HG03045 (cell line): Measurements from ENCODE around the gene PCDHA8.
"Not testable (repeated sequence)": the region's sequence is repeated elsewhere in the genome, so short reads cannot be mapped to it uniquely, and the experiment has no call there.

Source experiments
- ATAC-seq: cut with Tn5 transposase; IDR thresholded peaks from one replicate; pipeline ENCODE4 v1.9.1; 2021; ENCODE audit warnings: mild to moderate bottlenecking, moderate library complexity; ENCODE audit not compliant: unreplicated experiment

The PCDHA8 gene

DNA sequence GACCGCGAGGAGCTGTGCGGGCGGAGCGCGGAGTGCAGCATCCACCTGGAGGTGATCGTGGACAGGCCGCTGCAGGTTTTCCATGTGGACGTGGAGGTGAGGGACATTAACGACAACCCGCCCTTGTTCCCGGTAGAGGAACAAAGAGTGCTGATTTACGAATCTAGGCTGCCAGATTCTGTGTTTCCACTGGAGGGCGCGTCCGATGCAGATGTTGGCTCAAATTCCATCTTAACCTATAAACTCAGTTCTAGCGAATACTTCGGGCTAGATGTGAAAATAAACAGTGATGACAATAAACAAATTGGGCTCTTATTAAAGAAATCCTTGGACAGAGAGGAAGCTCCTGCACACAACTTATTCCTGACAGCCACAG is 12.6 kb upstream of the PCDHA8 start:
- ATAC-seq, result no peak

DNA sequence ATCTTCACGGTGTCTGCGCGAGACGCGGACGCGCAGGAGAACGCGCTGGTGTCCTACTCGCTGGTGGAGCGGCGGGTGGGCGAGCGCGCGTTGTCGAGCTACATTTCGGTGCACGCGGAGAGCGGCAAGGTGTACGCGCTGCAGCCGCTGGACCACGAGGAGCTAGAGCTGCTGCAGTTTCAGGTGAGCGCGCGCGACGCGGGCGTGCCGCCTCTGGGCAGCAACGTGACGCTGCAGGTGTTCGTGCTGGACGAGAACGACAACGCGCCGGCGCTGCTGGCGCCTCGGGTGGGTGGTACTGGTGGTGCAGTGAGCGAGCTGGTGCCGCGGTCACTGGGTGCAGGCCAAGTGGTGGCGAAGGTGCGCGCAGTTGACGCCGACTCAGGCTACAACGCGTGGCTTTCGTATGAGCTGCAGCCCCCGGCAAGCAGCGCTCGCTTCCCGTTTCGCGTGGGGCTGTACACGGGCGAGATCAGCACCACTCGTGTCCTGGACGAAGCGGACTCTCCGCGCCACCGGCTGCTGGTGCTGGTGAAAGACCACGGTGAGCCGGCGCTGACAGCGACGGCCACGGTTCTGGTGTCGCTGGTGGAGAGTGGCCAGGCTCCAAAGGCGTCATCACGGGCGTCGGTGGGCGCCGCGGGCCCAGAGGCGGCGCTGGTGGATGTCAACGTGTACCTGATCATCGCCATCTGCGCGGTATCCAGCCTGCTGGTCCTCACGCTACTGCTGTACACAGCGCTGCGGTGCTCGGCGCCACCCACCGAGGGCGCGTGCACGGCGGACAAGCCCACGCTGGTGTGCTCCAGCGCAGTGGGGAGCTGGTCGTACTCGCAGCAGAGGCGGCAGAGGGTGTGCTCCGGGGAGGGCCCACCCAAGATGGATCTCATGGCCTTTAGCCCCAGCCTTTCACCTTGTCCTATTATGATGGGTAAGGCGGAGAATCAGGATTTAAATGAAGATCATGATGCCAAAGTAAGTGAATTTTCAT is 11.2 kb upstream of the PCDHA8 start:
- ATAC-seq, result not testable (repeated sequence)

DNA sequence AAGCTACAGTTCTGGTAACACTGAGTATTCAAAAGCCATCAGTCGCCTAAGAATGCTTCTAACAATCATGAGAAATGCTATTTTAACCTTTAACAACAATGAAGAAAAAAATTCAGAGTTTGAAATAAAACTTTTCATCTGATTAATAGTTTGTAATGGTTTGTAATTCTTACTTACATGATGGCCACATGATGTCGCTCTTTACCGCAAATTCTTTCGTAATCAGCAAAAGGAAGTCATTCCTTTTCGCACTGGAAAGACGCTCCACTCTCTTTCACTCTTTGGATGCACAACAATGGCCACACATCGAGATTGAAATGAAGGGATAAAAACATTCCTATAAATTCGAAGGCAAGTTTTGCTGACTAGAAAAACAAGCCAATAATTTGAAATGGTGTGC is 7.0 kb upstream of the PCDHA8 start, which contains the start of gene PCDHA7:
TSS of gene PCDHA7 (plus strand) at position 277 of the 400 bp plus-strand sequence. CDS start at position 392, 115 bp downstream.
- ATAC-seq, result no peak

DNA sequence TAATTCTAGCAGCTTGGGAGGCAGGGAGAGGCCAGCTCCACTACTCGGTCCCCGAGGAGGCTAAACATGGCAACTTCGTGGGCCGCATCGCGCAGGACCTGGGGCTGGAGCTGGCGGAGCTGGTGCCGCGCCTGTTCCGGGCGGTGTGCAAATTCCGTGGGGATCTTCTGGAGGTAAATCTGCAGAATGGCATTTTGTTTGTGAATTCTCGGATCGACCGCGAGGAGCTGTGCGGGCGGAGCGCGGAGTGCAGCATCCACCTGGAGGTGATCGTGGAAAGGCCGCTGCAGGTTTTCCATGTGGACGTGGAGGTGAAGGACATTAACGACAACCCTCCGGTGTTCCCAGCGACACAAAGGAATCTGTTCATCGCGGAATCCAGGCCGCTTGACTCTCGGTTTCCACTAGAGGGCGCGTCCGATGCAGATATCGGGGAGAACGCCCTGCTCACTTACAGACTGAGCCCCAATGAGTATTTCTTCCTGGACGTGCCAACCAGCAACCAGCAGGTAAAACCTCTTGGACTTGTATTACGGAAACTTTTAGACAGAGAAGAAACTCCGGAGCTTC is 6.5 kb upstream of the PCDHA8 start:
- ATAC-seq, result not testable (repeated sequence)

DNA sequence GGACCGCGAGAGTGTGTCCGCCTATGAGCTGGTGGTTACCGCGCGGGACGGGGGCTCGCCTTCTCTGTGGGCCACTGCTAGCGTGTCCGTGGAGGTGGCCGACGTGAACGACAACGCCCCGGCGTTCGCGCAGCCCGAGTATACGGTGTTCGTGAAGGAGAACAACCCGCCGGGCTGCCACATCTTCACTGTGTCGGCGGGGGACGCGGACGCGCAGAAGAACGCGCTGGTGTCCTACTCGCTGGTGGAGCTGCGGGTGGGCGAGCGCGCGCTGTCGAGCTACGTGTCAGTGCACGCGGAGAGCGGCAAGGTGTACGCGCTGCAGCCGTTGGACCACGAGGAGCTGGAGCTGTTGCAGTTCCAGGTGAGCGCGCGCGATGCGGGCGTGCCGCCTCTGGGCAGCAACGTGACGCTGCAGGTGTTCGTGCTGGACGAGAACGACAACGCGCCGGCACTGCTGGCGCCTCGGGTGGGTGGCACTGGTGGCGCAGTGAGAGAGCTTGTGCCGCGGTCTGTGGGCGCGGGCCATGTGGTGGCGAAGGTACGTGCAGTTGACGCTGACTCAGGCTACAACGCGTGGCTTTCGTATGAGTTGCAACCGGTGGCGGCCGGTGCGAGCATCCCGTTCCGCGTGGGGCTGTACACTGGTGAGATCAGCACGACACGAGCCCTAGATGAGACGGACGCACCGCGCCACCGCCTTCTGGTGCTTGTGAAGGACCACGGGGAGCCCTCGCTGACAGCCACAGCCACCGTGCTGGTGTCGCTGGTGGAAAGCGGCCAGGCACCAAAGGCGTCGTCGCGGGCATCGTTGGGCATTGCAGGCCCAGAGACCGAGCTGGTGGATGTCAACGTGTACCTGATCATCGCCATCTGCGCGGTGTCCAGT is 5.1 kb upstream of the PCDHA8 start:
- no peak for ATAC-seq

GRCh38 chr5:140842798-140843733 is 2.1 kb downstream of the PCDHA8 start:
- ATAC-seq, result no peak

DNA sequence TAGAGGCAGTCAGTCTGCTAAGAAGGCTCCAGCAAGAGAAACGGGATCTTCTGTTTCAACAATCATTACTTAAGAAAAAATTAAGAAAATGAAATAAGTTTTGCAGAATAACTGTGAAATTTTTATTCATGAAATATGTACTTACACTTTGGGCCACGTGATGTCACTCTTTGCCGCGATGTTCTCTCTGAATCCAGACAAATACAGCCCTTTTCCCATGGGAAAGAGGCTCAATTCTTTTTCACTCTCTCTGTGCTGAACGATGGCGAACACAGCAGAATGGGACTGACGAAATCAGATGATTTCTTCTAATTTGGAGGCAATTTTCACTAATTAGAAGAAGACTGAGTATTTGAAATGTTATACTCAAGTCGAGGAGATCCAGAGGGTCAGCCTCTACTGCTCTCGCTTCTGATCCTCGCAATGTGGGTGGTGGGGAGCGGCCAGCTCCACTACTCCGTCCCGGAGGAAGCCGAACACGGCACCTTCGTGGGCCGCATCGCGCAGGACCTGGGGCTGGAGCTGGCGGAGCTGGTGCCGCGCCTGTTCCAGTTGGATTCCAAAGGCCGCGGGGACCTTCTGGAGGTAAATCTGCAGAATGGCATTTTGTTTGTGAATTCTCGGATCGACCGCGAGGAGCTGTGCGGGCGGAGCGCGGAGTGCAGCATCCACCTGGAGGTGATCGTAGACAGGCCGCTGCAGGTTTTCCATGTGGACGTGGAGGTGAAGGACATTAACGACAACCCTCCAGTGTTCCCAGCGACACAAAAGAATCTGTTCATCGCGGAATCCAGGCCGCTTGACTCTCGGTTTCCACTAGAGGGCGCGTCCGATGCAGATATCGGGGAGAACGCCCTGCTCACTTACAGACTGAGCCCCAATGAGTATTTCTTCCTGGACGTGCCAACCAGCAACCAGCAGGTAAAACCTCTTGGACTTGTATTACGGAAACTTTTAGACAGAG is 7.4 kb downstream of the PCDHA8 start, which contains the start of gene PCDHA9:
TSS of gene PCDHA9 (plus strand) at position 244 of the 964 bp plus-strand sequence. CDS start at position 358, 114 bp downstream.
- not testable (repeated sequence) for ATAC-seq

DNA sequence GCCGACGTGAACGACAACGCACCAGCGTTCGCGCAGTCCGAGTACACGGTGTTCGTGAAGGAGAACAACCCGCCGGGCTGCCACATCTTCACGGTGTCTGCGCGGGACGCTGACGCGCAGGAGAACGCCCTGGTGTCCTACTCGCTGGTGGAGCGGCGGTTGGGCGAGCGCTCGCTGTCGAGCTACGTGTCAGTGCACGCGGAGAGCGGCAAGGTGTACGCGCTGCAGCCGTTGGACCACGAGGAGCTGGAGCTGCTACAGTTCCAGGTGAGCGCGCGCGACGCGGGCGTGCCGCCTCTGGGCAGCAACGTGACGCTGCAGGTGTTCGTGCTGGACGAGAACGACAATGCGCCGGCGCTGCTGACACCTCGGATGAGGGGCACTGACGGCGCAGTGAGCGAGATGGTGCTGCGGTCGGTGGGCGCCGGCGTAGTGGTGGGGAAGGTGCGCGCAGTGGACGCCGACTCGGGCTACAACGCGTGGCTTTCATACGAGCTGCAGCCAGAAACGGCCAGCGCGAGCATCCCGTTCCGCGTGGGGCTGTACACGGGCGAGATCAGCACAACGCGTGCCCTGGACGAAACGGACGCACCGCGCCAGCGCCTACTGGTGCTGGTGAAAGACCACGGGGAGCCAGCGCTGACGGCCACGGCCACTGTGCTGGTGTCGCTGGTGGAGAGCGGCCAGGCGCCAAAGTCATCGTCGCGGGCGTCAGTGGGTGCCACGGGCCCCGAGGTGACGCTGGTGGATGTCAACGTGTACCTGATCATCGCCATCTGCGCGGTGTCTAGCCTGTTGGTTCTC is 9.0 kb downstream of the PCDHA8 start:
- not testable (repeated sequence) for ATAC-seq

DNA sequence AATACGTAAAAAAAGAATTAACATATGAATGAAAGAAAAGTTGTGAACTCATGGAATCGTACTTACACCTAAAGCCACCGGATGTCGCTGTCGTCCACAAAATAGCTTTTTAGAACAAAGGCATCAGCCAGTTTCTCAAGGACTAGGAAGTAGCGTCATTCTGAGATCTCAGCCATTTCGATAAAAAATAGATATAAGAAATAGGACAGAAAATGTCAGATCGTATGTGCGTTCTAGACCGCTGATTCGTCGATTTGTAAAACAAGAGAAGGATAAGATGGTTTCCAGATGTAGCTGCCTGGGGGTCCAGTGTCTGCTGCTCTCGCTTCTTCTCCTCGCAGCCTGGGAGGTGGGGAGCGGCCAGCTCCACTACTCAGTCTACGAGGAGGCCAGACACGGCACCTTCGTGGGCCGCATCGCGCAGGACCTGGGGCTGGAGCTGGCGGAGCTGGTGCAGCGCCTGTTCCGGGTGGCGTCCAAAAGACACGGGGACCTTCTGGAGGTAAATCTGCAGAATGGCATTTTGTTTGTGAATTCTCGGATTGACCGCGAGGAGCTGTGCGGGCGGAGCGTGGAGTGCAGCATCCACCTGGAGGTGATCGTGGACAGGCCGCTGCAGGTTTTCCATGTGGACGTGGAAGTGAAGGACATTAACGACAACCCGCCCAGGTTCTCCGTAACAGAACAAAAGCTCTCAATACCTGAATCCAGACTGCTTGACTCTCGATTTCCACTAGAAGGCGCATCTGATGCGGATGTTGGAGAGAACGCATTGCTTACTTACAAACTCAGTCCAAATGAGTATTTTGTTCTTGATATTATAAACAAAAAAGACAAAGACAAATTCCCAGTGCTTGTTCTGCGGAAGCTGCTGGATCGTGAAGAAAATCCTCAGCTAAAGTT is 15.0 kb downstream of the PCDHA8 start, which contains the start of gene PCDHA10:
TSS of gene PCDHA10 (plus strand) at position 126 of the 903 bp plus-strand sequence. CDS start at position 278, 152 bp downstream.
- ATAC-seq, result no peak

- no peak for ATAC-seq
Measured at GRCh38 chr5:140857177-140857986, 16.4 kb downstream of the PCDHA8 start.

DNA sequence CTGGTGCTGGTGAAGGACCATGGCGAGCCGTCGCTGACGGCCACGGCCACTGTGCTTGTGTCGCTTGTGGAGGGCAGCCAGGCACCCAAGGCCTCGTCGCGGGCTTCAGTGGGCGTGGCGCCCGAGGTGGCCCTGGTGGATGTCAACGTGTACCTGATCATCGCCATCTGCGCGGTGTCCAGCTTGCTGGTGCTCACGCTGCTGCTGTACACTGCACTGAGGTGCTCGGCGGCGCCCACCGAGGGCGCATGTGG is 16.9 kb downstream of the PCDHA8 start:
- ATAC-seq, result no peak

GRCh38 chr5:140862441-140863295 is 21.7 kb downstream of the PCDHA8 start:
- no peak for ATAC-seq

- no peak for ATAC-seq
Measured at GRCh38 chr5:140868721-140869554, 28.0 kb downstream of the PCDHA8 start, which contains the start of gene PCDHA11. Gene PCDHA11 (plus strand): TSS chr5:140868957. CDS start chr5:140869104, 147 bp downstream.

DNA sequence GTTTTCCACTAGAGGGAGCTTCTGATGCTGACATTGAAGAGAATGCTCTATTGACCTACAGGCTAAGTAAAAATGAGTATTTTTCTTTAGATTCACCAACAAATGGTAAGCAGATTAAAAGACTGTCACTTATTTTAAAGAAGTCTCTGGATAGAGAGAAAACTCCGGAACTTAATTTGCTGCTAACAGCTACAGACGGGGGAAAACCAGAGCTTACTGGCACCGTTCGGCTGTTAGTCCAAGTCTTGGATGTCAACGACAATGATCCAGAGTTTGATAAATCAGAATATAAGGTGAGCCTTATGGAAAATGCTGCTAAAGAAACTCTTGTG is 28.5 kb downstream of the PCDHA8 start:
- no peak for ATAC-seq
